ENCODE results near the gene PSD4. TPM values are rescaled to one million over a fixed set of nuclear protein-coding genes. Genes with fewer than 3 reads are reported as not detected.

PSD4 gene
- total RNA-seq, 4 donors from 2014 or later, result 48.2 to 193 (median 87.4) TPM

DNA sequence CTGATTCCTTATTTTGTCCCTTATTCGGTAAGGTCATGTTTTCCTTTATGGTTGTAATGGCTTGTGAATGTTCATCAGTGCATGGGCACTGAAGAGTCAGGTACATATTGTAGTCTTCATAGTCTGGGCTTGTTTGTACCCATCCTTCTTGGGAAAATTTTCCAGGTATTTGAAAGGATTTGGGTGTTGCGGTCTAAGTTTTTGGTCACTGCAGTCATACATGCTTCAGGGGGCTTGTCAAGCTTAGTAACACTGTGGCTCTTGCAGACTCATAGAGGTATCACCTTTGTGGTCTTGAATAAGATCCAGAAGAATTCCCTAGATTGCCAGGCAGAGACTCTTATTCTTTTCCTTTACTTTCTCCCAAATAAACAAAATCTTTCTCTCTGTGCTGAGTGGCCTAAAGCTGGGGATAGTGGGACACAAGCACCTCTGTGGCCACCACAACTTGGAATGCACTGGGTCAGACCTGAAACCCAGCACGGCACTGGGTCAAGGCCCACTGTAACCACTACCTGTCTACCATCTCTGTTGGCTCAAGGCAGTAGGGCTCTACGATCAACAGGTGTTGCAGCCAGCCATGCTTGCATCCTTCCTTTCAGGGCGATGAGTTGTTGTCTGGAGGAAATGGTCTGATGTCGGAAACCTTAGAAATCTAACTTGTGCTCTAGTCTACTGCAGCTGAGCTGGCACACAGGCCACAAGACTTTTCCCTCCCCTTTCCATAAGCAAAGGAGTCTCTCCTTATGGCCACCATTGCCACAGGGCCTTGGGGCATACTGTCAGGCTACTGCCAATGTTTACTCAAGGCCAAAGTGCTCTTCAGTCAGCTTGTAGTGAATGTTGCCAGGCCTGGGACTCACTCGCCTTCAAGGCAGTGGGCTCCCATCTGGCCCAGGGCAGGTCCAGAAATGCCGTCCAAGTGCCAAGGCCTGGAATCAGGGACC is 24.9 kb upstream of the PSD4 start:
- WGBS, 2 donors (ENCODE audit: low coverage in 1 of 2), result 72 to 100% methylated on average over 3 to 8 of the region's 8 CpGs
- no peaks in the 10 kb centered on the region for H3K9me3 ChIP-seq
- no peaks in the 10 kb centered on the region for H3K36me3 ChIP-seq
- no peaks in the 10 kb centered on the region for H3K4me1 ChIP-seq
- no peak overlapping the region for H3K4me3 ChIP-seq
- in situ Hi-C loops (cut with MboI; ENCODE audit: low pct_ligation_motif_present in 1 of 4, low pct_unique_long_range_greater_than_20kb in 1 of 4, low sequenced_read_pairs in 3 of 4), result loop anchor here in 2 of 4 donors (10.0 to 25.0 kb wide), 2 partner anchors 46 to 213 kb away; no protein-coding TSS in a partner anchor
- H3K27me3 ChIP-seq, result no peaks in the 10 kb centered on the region
- H3K27ac ChIP-seq, result no peak overlapping the region
- DNase-seq, result no peak
- no peak for TF ChIP-seq POLR2AphosphoS5 (IDR thresholded peaks at IDR 0.05)
- TF ChIP-seq, protein P1, sequence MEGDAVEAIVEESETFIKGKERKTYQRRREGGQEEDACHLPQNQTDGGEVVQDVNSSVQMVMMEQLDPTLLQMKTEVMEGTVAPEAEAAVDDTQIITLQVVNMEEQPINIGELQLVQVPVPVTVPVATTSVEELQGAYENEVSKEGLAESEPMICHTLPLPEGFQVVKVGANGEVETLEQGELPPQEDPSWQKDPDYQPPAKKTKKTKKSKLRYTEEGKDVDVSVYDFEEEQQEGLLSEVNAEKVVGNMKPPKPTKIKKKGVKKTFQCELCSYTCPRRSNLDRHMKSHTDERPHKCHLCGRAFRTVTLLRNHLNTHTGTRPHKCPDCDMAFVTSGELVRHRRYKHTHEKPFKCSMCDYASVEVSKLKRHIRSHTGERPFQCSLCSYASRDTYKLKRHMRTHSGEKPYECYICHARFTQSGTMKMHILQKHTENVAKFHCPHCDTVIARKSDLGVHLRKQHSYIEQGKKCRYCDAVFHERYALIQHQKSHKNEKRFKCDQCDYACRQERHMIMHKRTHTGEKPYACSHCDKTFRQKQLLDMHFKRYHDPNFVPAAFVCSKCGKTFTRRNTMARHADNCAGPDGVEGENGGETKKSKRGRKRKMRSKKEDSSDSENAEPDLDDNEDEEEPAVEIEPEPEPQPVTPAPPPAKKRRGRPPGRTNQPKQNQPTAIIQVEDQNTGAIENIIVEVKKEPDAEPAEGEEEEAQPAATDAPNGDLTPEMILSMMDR (IDR thresholded peaks at IDR 0.05), result no peak
- TF ChIP-seq EP300 (IDR thresholded peaks at IDR 0.05; ENCODE audit: low read depth), result no peak
- no peak for TF ChIP-seq POLR2A (IDR thresholded peaks at IDR 0.05)
- intact Hi-C loops (cut with DNase I; ENCODE audit: low total_unique reads), result no loop called here

DNA sequence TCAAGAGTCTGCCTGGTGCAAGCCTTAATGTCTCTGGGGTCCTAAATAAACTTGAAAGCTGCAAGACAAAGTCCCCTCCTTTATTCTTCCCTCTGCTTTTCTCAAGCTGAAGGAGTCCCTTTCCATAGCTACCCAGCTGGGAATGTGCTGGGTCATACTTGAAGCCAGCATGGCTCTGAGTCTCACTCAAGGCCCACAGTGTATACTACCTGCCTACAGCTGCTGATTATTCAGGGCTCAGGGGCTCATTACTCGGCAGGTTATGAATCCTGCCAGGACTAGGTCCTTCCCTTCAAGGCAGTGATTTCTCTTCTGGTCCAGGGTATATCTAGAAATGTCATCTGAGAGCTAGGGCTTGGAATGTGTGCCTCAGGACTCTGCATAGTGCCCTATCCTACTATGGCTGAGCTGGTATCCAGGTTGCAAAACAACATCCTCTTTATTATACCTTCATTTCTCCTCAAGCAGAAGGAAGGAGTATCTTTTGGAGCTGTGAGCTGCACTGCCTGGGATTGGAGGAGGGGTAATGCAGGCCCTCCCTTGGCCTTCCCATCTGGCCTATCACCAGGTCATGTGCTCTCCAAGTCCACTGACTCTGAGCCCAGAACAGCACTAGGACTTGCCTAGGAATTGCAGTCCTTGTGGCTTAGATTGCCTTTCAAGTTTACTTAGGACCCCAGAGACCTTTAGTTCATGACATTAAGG is 24.1 kb upstream of the PSD4 start:
- TF ChIP-seq POLR2A (IDR thresholded peaks at IDR 0.05), result no peak
- no peak for TF ChIP-seq EP300 (IDR thresholded peaks at IDR 0.05; ENCODE audit: low read depth)
- TF ChIP-seq, protein P1 (IDR thresholded peaks at IDR 0.05), result no peak
- TF ChIP-seq POLR2AphosphoS5 (IDR thresholded peaks at IDR 0.05), result no peak
- Histone ChIP-seq H3K27me3 (no peaks in the 10 kb centered on the region), H3K4me1 (no peaks in the 10 kb centered on the region), H3K27ac (no peak overlapping the region), H3K9me3 (no peaks in the 10 kb centered on the region), H3K4me3 (no peak overlapping the region), H3K36me3 (no peaks in the 10 kb centered on the region)
- intact Hi-C loops (cut with DNase I; ENCODE audit: low total_unique reads), result no loop called here
- 94% methylated on average over 1 of the region's 1 CpG; no CpG with 5 or more reads in 1 of the 2 donors for WGBS, 2 donors (ENCODE audit: low coverage in 1 of 2)
- in situ Hi-C loops (cut with MboI; ENCODE audit: low pct_ligation_motif_present in 1 of 4, low pct_unique_long_range_greater_than_20kb in 1 of 4, low sequenced_read_pairs in 3 of 4), result loop anchor here in 2 of 4 donors (10.0 to 25.0 kb wide), 2 partner anchors 45 to 213 kb away; no protein-coding TSS in a partner anchor
- no peak for DNase-seq

DNA sequence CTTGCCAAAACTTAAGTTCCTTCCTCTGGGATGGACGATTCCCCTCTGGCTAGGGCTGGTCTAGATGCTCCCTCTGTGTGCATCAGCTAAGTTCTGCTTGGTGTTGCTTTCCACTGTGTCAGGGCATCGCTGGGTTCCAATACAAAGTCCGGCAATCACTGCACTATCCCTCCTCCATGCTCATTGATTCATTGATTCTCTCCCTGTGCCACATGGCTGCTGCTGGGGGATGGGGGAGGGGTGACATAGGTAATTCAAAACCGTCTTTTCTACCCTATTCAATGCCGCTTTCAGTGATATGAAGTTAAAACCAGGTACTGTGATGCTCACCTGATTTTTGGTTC is 23.5 kb upstream of the PSD4 start:
- no peak overlapping the region for H3K4me3 ChIP-seq
- no peaks in the 10 kb centered on the region for H3K36me3 ChIP-seq
- no peak for DNase-seq
- 91 to 93% methylated on average over 2 to 5 of the region's 5 CpGs for WGBS, 2 donors (ENCODE audit: low coverage in 1 of 2)
- intact Hi-C loops (cut with DNase I; ENCODE audit: low total_unique reads), result no loop called here
- H3K27me3 ChIP-seq, result no peaks in the 10 kb centered on the region
- in situ Hi-C loops (cut with MboI; ENCODE audit: low pct_ligation_motif_present in 1 of 4, low pct_unique_long_range_greater_than_20kb in 1 of 4, low sequenced_read_pairs in 3 of 4), result no loop called here
- H3K9me3 ChIP-seq, result no peaks in the 10 kb centered on the region
- H3K27ac ChIP-seq, result no peak overlapping the region
- TF ChIP-seq, protein P1 (IDR thresholded peaks at IDR 0.05), result no peak
- TF ChIP-seq POLR2AphosphoS5 (IDR thresholded peaks at IDR 0.05) (no peak), POLR2A (IDR thresholded peaks at IDR 0.05) (no peak), EP300 (IDR thresholded peaks at IDR 0.05; ENCODE audit: low read depth) (no peak)
- no peaks in the 10 kb centered on the region for H3K4me1 ChIP-seq

DNA sequence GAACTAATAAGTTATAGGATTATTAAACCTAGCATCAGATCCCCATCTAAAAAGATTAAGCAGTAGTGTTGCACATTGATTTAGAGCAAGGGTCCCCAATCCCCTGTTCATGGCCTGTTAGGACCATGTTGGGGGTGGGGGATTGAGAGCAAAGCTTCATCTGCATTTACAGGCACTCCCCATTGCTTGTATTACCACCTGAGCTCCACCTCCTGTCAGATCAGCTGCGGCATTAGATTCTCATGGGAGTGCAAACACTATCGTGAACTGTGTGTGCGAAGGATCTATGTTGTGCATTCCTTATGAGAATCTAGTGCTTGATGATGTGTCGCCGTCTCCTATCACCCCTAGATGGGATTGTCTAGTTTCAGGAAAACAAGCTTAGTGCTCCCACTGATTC is 18.4 kb upstream of the PSD4 start:
- intact Hi-C loops (cut with DNase I; ENCODE audit: low total_unique reads) (no loop called here), in situ Hi-C loops (cut with MboI; ENCODE audit: low pct_ligation_motif_present in 1 of 4, low pct_unique_long_range_greater_than_20kb in 1 of 4, low sequenced_read_pairs in 3 of 4) (no loop called here)
- Histone ChIP-seq H3K36me3 (no peaks in the 10 kb centered on the region), H3K4me3 (no peak overlapping the region), H3K27me3 (no peaks in the 10 kb centered on the region), H3K4me1 (peaks cover 0 to 16% (median 11%) of the 10 kb centered on the region in 4 donors), H3K9me3 (no peaks in the 10 kb centered on the region), H3K27ac (no peak overlapping the region)
- DNase-seq, result no peak
- no peak for TF ChIP-seq EP300 (IDR thresholded peaks at IDR 0.05; ENCODE audit: low read depth)
- WGBS, 2 donors (ENCODE audit: low coverage in 1 of 2), result 76 to 100% methylated on average over 4 to 5 of the region's 5 CpGs
